ENCODE data around the gene RAB1A. TPM values are rescaled to one million over a fixed set of nuclear protein-coding genes. Genes with fewer than 3 reads are reported as not detected.

The RAB1A gene
- total and polyA plus RNA-seq, 10 of the 15 experiments (the other 5 are each of a cell fraction or from before 2014, with no cell fraction given): 48.9 to 171 (median 83.4) TPM

DNA sequence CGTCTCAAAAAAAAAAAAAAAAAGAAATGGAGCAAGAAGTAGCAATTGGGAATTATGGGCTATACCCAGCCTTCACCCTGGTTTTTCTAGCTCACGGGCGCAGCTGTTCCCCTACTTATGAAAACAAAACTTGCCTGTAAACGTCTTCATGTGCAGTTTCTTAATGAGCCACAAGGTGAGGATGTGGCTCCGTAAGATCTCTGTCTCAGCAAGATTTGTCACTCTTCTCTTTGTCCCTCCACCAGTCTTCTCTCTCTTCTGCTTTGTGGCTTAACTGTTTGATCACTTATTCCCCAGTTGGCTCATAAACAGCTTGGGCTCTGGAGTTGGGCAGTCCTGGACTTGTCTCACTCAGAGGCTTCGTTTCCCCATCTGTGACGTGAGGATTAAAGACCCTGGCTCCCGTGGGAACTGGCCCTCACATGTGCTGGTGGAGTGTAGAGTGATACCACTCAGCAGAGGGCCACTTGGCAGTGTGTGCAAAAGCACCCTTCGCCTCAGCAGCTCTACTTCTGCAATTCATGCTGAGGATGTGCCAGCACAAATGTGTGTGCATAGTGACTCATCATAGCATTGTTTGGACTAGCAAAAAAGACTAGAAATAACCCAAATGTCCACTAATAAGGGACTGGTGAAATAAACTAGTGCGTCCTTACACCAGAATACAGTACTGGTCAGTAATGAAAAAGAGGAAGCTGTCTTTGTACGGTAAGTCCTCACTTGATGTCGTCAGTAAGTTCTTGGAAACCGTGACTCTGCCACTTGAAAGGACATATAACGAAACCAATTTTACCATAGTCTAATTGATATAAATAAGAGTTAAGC, 65.0 kb downstream of the RAB1A start (continued):
- TF ChIP-seq, protein P1, sequence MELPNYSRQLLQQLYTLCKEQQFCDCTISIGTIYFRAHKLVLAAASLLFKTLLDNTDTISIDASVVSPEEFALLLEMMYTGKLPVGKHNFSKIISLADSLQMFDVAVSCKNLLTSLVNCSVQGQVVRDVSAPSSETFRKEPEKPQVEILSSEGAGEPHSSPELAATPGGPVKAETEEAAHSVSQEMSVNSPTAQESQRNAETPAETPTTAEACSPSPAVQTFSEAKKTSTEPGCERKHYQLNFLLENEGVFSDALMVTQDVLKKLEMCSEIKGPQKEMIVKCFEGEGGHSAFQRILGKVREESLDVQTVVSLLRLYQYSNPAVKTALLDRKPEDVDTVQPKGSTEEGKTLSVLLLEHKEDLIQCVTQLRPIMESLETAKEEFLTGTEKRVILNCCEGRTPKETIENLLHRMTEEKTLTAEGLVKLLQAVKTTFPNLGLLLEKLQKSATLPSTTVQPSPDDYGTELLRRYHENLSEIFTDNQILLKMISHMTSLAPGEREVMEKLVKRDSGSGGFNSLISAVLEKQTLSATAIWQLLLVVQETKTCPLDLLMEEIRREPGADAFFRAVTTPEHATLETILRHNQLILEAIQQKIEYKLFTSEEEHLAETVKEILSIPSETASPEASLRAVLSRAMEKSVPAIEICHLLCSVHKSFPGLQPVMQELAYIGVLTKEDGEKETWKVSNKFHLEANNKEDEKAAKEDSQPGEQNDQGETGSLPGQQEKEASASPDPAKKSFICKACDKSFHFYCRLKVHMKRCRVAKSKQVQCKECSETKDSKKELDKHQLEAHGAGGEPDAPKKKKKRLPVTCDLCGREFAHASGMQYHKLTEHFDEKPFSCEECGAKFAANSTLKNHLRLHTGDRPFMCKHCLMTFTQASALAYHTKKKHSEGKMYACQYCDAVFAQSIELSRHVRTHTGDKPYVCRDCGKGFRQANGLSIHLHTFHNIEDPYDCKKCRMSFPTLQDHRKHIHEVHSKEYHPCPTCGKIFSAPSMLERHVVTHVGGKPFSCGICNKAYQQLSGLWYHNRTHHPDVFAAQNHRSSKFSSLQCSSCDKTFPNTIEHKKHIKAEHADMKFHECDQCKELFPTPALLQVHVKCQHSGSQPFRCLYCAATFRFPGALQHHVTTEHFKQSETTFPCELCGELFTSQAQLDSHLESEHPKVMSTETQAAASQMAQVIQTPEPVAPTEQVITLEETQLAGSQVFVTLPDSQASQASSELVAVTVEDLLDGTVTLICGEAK (IDR thresholded peaks at IDR 0.05; ENCODE audit: borderline replicate concordance): no peak
- no peak for TF ChIP-seq FOS (IDR thresholded peaks at IDR 0.05; ENCODE audit: borderline replicate concordance, extremely low read depth, insufficient read length)
- TF ChIP-seq BRCA1 (IDR thresholded peaks at IDR 0.05; ENCODE audit: low read depth, low read length): no peak
- TF ChIP-seq TCF12 (IDR thresholded peaks at IDR 0.05; ENCODE audit: low read depth, low read length): 0 out of 2 replicates have a peak, but pooled peaks have one; percentile 41
- TF ChIP-seq, protein P2, sequence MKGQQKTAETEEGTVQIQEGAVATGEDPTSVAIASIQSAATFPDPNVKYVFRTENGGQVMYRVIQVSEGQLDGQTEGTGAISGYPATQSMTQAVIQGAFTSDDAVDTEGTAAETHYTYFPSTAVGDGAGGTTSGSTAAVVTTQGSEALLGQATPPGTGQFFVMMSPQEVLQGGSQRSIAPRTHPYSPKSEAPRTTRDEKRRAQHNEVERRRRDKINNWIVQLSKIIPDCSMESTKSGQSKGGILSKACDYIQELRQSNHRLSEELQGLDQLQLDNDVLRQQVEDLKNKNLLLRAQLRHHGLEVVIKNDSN (IDR thresholded peaks at IDR 0.05; ENCODE audit: borderline replicate concordance, extremely low read length, insufficient read depth, low read depth, low read length): no peak
- peak; percentile 73 for TF ChIP-seq IKZF1 (conservative IDR thresholded peaks at IDR 0.05)
- TF ChIP-seq, protein P3, sequence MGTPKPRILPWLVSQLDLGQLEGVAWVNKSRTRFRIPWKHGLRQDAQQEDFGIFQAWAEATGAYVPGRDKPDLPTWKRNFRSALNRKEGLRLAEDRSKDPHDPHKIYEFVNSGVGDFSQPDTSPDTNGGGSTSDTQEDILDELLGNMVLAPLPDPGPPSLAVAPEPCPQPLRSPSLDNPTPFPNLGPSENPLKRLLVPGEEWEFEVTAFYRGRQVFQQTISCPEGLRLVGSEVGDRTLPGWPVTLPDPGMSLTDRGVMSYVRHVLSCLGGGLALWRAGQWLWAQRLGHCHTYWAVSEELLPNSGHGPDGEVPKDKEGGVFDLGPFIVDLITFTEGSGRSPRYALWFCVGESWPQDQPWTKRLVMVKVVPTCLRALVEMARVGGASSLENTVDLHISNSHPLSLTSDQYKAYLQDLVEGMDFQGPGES (IDR thresholded peaks at IDR 0.05): no peak
- no peak for TF ChIP-seq MEF2A (IDR thresholded peaks at IDR 0.05; ENCODE audit: insufficient read depth, low read depth, low read length)
- TF ChIP-seq, protein P4, sequence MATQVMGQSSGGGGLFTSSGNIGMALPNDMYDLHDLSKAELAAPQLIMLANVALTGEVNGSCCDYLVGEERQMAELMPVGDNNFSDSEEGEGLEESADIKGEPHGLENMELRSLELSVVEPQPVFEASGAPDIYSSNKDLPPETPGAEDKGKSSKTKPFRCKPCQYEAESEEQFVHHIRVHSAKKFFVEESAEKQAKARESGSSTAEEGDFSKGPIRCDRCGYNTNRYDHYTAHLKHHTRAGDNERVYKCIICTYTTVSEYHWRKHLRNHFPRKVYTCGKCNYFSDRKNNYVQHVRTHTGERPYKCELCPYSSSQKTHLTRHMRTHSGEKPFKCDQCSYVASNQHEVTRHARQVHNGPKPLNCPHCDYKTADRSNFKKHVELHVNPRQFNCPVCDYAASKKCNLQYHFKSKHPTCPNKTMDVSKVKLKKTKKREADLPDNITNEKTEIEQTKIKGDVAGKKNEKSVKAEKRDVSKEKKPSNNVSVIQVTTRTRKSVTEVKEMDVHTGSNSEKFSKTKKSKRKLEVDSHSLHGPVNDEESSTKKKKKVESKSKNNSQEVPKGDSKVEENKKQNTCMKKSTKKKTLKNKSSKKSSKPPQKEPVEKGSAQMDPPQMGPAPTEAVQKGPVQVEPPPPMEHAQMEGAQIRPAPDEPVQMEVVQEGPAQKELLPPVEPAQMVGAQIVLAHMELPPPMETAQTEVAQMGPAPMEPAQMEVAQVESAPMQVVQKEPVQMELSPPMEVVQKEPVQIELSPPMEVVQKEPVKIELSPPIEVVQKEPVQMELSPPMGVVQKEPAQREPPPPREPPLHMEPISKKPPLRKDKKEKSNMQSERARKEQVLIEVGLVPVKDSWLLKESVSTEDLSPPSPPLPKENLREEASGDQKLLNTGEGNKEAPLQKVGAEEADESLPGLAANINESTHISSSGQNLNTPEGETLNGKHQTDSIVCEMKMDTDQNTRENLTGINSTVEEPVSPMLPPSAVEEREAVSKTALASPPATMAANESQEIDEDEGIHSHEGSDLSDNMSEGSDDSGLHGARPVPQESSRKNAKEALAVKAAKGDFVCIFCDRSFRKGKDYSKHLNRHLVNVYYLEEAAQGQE (IDR thresholded peaks at IDR 0.05; ENCODE audit: low read depth, low read length): no peak
- TF ChIP-seq ATF7 (IDR thresholded peaks at IDR 0.05; ENCODE audit: low read depth): peak; percentile 61; the same call in 1 of the 2 replicates
- no peak for TF ChIP-seq BMI1 (IDR thresholded peaks at IDR 0.05; ENCODE audit: borderline replicate concordance)
- TF ChIP-seq, protein P5, sequence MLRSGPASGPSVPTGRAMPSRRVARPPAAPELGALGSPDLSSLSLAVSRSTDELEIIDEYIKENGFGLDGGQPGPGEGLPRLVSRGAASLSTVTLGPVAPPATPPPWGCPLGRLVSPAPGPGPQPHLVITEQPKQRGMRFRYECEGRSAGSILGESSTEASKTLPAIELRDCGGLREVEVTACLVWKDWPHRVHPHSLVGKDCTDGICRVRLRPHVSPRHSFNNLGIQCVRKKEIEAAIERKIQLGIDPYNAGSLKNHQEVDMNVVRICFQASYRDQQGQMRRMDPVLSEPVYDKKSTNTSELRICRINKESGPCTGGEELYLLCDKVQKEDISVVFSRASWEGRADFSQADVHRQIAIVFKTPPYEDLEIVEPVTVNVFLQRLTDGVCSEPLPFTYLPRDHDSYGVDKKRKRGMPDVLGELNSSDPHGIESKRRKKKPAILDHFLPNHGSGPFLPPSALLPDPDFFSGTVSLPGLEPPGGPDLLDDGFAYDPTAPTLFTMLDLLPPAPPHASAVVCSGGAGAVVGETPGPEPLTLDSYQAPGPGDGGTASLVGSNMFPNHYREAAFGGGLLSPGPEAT (IDR thresholded peaks at IDR 0.05; ENCODE audit: low read depth): peak; percentile 59; the same call in 1 of the 2 replicates
- no peak for TF ChIP-seq MYC (IDR thresholded peaks at IDR 0.05; ENCODE audit: insufficient read depth, insufficient read length, insufficient replicate concordance, low read length, severe bottlenecking)
- no peak for TF ChIP-seq CHD4 (IDR thresholded peaks at IDR 0.05)
- 0 out of 2 replicates have a peak, but pooled peaks have one; percentile 48 for TF ChIP-seq TCF3 (IDR thresholded peaks at IDR 0.05; ENCODE audit: borderline replicate concordance, insufficient read depth, low read depth, low read length)
- peak; percentile 43 for TF ChIP-seq GATAD2B (conservative IDR thresholded peaks at IDR 0.05; ENCODE audit: low read depth)
- TF ChIP-seq ASH2L (IDR thresholded peaks at IDR 0.05; ENCODE audit: borderline replicate concordance, low read depth): no peak

Data from GM12878 (cell line).